GM03348 (cell line): ENCODE results near the gene CCDC127.
"Not testable (repeated sequence)": the region's sequence is repeated elsewhere in the genome, so short reads cannot be mapped to it uniquely, and the experiment has no call there.

Source experiments
- DNase-seq: peaks from one replicate; pipeline ENCODE4 v3.0.0; 2012; ENCODE audit warnings: low spot score

CCDC127 gene

GRCh38 chr5:233426-233825 is 15.5 kb upstream of the CCDC127 start:
- DNase-seq: not testable (repeated sequence)

GRCh38 chr5:231661-232060 is 13.7 kb upstream of the CCDC127 start:
- DNase-seq: no peak

DNA sequence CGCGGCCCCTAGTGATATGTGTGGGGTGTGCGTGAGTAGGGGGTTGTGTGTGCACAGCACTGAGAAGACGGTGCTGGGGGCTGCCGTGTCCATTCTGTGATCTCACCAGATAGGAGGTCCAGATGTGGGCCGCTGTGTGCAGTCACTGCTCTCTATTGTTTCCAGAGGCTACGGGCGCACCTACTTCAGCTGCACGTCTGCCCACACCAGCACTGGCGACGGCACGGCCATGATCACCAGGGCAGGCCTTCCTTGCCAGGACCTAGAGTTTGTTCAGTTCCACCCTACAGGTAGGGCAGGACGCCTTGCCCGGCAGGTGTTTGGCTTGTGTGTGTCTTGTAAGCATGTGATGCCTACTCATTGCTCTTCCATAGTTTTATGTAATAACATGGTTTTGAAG is 12.8 kb upstream of the CCDC127 start:
- no peak for DNase-seq

GRCh38 chr5:228886-229285 is 10.9 kb upstream of the CCDC127 start:
- DNase-seq: no peak

DNA sequence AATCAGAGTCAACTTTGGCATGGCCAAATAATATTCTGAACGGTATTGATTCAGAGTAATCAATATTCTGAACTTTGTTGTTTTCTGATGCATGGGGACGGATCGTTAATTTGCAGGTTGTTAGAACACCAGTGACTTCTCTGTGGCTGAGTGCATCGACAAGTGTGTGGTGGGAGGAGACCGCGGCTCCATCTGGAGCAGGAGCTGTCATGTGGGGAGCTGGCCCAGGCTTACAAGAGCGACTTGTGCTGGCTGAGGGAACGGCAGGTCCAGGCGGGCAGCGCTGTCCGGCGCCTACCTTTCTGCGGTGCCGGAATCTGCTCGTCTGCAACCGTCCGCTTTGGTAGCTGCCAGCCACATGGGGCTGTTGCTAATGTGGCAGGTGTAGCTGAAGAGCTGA is 9.4 kb upstream of the CCDC127 start:
- DNase-seq: not testable (repeated sequence)

DNA sequence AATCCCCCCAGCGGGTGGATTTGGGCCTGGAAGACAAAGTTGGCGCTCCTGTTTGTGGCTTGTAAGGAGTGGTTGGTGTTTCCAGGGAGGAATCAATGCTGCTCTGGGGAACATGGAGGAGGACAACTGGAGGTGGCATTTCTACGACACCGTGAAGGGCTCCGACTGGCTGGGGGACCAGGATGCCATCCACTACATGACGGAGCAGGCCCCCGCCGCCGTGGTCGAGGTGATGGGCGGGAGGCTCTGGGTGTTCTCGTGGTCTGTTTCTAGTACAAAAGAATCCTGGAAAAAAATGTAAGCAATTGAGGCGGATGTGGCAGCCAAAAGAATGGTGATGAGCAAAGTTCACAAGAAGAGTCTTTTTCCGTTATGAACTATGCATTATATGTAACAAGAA is 7.4 kb upstream of the CCDC127 start:
- DNase-seq: no peak

- no peak for DNase-seq
Measured at GRCh38 chr5:223791-224190, 5.8 kb upstream of the CCDC127 start.

DNA sequence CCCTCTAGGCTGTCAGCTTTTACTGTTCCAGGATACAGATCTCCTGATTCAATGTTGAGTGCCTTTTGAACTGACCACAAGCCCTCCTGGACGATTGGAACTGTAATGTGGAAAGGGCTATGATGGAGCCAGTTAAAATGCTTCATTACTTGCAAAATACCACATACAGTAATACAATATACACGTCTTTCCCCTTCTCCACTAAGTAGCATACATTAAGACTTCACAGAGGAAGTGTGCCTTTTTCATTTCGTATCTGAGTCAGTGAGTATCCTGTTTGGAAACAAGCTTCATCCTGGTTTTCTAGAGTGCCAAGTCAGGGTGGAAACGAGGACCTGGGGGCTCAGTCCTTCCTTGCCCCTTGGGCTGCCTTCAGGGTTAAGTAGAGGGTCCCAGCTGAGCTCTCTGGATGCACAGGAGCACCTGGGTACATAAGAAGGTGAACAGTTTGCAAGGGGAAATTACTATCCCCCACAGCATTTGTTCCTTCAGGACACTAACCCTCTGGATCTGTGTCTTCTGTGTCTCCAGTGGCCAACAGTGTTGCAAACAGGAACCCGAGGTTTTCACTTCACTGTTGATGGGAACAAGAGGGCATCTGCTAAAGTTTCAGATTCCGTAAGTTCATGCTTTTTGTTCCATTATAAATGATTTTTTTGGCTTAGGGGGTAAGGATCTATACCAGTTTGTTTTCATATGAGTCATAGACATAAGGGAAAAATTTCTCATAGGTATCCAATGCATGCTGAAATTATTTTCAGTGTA is 5.2 kb upstream of the CCDC127 start:
- DNase-seq: not testable (repeated sequence)

DNA sequence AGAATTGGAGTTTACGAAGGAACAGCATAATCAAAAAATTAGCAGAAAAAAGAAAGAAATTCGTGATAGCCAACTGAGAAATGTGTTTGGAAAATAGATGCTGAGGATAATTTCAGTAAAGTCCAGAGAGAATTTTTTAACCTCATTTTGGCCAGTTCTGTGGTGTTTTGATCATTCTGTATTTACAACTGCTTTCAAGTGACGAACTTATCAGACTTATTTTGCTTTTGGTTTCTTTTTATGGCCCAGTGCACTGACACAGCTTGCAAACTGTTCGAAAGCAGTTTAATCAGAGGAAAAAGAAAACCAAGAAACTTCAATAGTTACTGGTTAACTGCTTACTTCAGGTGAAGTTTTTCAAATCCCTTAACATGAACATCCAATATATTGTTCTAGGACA is 2.0 kb upstream of the CCDC127 start:
- no peak for DNase-seq

DNA sequence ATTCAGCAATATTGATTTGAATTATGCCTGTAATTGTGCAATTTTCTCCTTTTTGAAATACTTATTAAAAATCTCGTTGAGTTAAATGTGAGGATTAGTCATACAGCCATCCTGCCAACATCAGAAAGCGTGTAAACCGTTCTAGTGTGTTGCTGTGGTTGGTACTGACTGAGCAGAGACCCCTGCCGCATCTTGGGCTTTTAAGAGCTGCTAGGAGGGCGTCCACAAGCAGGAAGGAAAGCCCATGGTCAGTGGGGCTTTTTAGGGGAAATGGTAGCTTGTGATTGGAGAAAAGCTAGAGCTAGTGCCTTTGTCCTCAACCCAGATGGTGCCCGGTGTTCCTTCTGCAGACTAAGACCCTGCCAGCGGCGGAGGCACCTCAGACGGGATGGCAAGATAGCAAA is 1.5 kb upstream of the CCDC127 start:
- DNase-seq: no peak

- peak; percentile 42 for DNase-seq
Measured at GRCh38 chr5:218457-219291, 721 bp upstream of the CCDC127 start.

DNA sequence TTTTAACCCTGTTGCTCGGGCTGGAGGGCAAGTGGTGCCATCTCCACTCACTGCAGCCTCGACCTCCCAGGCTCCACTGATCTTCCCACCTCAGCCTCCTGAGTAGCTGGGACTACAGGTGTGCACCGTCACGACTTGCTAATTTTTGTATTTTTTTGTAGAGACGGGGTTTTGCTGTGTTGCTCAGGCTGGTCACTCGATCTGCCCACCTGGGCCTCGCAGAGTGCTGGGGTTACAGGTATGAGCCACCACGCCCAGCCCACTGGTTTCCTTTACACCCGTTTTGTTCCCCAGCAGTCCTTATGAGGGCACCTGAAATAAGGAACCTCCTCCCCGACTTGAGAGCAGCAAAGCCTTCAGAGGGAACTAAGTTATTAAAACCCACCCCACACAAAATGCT is 1.9 kb downstream of the CCDC127 start:
- not testable (repeated sequence) for DNase-seq

DNA sequence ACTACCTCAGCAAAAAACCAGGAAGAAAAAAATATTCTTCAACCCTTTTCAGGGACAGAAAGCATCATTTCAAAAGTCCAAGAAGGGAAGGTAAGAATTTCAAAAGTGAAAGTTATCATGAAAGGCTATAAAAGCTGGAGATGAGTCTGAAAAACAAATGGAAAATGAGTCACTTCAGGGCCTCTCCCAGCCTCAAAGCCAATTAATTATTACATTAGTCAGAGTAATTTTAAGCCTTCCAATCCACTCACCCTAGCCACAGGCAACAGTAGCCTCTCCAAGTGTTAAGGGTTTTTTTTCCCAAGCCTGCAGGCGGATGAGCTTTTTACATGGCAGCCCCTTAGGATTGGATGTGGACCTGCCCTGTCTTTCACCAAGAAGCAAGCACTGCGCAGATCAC is 2.7 kb downstream of the CCDC127 start:
- DNase-seq: not testable (repeated sequence)

GRCh38 chr5:213803-214395 is 4.1 kb downstream of the CCDC127 start:
- DNase-seq: no peak

DNA sequence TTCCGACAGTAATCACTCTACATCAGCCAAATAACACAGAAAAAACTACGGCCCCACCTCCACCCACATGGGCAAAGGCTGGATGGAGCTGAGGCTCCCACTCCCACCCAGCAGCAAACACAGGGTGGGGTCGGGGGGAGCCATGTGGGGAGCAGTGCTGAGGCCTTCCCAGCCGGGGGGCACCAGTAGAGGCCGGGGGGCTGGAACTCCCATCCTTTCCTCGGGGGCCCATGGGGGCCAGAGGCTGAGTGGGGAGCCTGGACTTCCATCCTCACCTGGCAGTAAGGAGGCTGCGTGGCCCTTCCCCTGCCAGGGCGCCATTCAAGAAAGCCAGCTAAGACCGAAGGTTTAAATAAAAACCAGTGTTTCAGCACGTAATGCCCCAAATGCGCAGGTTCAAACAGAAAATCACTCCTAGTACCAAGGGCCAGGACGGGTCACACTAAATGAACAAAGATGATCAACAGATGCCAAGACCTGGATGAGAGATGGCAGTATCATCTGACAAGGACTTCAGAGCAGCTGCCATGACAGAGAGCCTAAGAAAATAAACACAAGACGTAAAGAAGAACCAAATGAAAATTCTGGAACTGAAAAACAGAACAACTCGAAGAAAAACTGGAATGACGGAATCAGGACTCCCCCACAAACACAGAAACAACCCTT is 9.4 kb downstream of the CCDC127 start:
- DNase-seq: no peak

DNA sequence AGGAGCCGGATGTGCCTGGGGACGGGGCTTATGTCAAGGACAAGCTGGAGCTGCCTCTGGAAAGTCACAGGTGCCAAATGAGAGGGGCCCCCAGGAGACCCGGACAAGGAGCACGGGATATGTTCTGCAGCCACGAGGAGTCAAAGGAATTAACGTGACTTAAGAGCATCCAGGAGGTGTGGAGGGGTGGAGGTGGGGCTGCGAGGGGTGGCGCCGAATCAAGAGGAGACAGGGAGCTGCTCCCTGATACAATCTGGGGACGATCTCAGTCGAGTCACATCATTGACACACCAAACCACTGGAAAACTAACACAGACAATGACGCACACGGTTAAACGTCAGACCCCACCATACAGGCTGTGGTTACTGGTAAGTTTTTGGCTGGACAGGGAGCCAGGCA is 10.4 kb downstream of the CCDC127 start:
- DNase-seq: no peak

- no peak for DNase-seq
Measured at GRCh38 chr5:206927-207536, 10.9 kb downstream of the CCDC127 start.

DNA sequence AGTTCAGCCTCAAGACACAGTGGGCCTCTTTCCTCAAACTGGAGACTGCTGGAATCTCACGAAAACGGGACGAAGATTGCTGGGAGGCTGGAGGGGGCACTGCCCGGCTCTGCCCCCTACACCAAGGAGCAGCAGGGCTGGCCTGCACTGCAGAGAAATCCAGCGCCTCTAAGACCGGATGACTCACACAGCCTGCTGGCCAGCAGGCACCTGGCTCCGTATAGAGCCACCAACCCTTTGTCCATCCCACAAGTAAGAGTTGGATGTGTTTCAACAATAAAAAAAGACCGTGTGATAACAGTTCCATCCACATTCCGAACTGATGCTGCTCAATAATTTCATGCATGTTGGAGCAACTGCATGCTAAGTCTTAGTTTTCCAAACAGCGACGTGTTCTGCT is 11.5 kb downstream of the CCDC127 start:
- DNase-seq: no peak

DNA sequence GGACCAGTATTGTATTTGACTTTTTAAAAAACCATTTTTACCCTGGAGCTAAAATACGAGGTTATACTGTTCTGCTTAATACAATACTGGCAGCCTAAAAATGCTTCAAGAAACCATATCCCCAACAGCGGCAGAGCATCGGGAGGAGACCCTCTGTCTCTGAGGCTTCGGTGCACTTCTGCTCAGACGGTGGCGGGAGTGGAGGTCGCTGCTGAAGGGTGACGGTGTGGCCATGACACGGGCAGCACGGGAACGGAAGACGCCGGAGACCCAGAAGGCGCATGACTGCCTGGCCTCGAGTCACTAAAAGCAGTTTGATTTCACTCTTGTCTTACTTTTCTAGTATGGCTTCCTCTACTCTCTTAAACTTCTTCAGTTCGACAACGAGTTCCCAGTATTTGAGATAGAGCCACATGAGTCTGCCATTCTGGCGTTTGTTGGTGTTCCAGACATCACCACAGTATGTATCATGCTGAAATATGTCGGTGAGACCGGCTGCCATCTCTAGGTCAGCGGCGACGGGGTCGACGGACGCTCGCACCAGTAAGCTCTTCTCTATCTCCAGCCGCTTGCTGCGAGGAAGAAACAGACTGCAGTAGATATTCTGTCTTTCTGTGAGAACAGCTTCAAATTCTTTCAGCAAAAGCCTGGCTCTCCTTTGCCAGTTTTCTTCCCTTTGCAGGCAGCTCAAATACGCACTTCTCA is 12.8 kb downstream of the CCDC127 start:
- no peak for DNase-seq

- DNase-seq: no peak
Measured at GRCh38 chr5:204462-204861, 13.5 kb downstream of the CCDC127 start.

DNA sequence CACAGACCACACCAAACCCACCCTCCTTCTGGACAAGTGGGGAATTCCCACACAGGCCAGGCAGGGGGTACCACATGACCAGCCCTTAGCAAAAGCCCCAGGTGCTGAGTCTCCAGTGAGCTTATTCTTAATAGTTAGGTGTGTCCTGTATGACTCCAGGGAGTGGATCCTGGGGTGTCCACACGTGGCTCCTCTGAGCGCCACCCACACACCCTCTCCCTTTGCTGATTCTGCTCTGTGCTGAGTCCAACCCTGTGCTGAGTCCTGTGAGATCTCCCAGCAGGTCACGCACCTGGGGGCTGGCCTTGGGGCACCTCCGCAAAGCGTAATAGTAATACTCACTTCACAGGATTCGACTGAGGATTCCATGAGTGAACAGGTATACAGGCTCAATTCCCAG is 14.0 kb downstream of the CCDC127 start:
- no peak for DNase-seq
